ENCODE results near the gene DDX60. TPM values are rescaled to one million over a fixed set of nuclear protein-coding genes. Genes with fewer than 3 reads are reported as not detected.

DDX60 gene
- polyA plus RNA-seq, 4 donors = 5.7 to 19.6 (median 13.0) TPM

DNA sequence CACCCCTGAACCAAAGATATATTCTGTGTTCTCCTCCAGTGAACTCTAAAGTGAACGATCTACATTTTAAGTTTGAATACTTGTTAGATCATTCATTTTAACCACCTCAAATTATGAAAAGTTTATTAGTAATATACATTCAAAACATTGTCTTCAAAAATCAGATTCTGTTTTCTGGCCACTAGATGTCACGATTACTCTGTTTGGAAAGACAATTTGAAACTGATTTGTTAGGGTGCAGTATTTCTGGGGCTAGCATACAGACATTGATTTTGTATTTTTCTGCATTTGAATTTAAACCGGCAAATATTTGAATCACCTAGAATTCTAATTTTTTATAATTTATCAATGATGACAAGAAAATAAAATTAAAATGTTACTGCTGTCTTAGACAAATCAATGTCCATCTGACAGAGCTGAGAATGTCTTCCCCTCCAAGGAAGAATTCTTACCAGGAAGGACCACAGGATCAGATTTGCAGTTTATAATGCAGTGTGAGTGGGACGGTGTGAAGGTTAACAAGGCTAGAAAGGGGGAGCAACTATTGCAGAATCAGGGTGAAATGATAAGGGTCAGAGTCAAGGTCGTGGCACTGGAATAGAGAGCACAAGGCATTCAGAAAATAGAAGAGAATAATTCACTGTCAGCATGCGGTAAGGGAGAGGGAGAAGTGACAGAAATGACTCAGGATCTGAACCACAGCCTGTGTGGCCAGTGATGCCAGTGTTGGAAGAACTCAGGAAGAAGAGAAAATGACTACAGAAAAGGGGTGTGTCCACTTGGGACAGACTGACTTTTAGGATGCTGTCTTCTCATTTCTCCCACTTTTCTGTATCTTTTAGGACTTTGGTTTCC, 134.6 kb downstream of the DDX60 start:
- WGBS, 3 donors = 16 to 27% (median 19%) methylated on average over 6 of the region's 6 CpGs
- no peaks in the 10 kb centered on the region for H3K36me3 ChIP-seq (ENCODE audit: control insufficient read depth in 3 of 3, insufficient read depth in 2 of 3, low read depth in 1 of 3, low read length in 3 of 3)

DNA sequence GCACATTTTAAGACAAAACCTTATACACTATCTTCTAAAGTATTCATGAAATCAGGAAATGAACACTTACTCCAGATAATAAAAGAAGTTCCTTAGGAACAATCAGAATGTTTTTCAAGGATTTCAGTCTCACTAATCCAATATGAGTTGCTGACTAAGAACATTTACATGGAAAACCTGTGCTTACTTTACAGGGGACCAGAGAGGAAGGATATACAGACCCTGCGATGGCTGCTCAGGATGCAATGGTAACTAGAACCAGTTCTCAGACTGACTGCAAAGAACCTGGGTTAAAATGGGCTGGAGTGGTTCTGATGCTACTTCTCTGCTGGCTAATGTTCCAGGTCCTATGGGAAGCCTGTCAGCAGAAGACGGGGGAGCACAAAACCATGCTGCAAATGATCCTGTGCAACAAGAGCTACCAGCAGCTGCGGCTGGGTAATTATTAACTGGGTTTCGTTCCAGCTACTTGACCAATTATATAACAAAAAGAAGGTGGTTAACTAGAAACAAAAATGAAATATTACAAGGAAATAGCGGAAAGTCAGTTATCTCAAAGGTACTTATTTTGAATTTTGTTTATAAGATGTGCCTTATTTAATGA, 140.9 kb downstream of the DDX60 start:
- DNase-seq = peak; percentile 40 to 52
- Histone ChIP-seq H3K9me3 (ENCODE audit: control insufficient read depth in 2 of 2, insufficient read depth in 1 of 2, low read depth in 1 of 2, low read length in 1 of 2) (no peaks in the 10 kb centered on the region), H3K4me3 (ENCODE audit: low read depth in 1 of 3, low read length in 3 of 3) (no peak overlapping the region), H3K4me1 (ENCODE audit: control insufficient read depth in 3 of 3, insufficient read depth in 2 of 3, low read depth in 1 of 3, low read length in 2 of 3) (no peaks in the 10 kb centered on the region), H3K36me3 (ENCODE audit: control insufficient read depth in 3 of 3, insufficient read depth in 2 of 3, low read depth in 1 of 3, low read length in 3 of 3) (no peaks in the 10 kb centered on the region), H3K27ac (ENCODE audit: low read depth in 1 of 3, low read length in 2 of 3) (no peak overlapping the region), H3K27me3 (ENCODE audit: control insufficient read depth in 3 of 3, insufficient read depth in 3 of 3, low read length in 3 of 3) (no peaks in the 10 kb centered on the region)
- WGBS, 3 donors = 22 to 67% (median 43%) methylated on average over 5 of the region's 5 CpGs
- FAIRE-seq = no peak

More for the DNA sequence above, 134.6 kb downstream of the DDX60 start:
- no peaks in the 10 kb centered on the region for H3K27me3 ChIP-seq (ENCODE audit: control insufficient read depth in 3 of 3, insufficient read depth in 3 of 3, low read length in 3 of 3)
- peaks cover 0 to 2% (median 0%) of the 10 kb centered on the region in 3 donors for H3K4me1 ChIP-seq (ENCODE audit: control insufficient read depth in 3 of 3, insufficient read depth in 2 of 3, low read depth in 1 of 3, low read length in 2 of 3)
- no peaks in the 10 kb centered on the region for H3K9me3 ChIP-seq (ENCODE audit: control insufficient read depth in 2 of 2, insufficient read depth in 1 of 2, low read depth in 1 of 2, low read length in 1 of 2)
- FAIRE-seq (peak; percentile 93), DNase-seq (peak; percentile 34 to 47)
- no peak overlapping the region for H3K27ac ChIP-seq (ENCODE audit: low read depth in 1 of 3, low read length in 2 of 3)
- H3K4me3 ChIP-seq (ENCODE audit: low read depth in 1 of 3, low read length in 3 of 3) = no peak overlapping the region

DNA sequence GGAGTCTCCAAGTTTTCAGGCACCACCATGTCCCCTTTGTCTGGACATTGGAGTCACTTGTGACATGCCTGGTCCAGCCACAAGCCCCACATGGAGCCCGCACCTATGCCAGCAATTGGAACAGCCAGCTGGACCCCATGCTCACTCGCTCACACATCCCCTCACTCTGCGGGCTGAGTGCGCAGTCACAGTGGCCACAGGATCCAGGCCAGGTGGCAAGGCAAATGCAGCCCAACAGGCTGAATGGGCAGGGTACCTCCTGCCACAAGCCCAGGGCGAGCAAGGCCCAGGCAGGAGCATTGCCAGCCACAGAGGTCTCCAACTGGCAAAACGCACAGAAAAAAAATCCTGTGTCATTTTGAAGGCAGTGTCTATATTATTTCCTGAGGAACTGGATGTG, 144.2 kb downstream of the DDX60 start:
- no peaks in the 10 kb centered on the region for H3K36me3 ChIP-seq (ENCODE audit: control insufficient read depth in 3 of 3, insufficient read depth in 2 of 3, low read depth in 1 of 3, low read length in 3 of 3)
- WGBS, 3 donors = 85 to 91% (median 90%) methylated on average over 6 of the region's 6 CpGs
- H3K27me3 ChIP-seq (ENCODE audit: control insufficient read depth in 3 of 3, insufficient read depth in 3 of 3, low read length in 3 of 3) = no peaks in the 10 kb centered on the region
- FAIRE-seq (no peak), DNase-seq (no peak)
- no peak overlapping the region for H3K4me3 ChIP-seq (ENCODE audit: low read depth in 1 of 3, low read length in 3 of 3)
- no peak overlapping the region for H3K27ac ChIP-seq (ENCODE audit: low read depth in 1 of 3, low read length in 2 of 3)
- H3K4me1 ChIP-seq (ENCODE audit: control insufficient read depth in 3 of 3, insufficient read depth in 2 of 3, low read depth in 1 of 3, low read length in 2 of 3) = no peaks in the 10 kb centered on the region
- H3K9me3 ChIP-seq (ENCODE audit: control insufficient read depth in 2 of 2, insufficient read depth in 1 of 2, low read depth in 1 of 2, low read length in 1 of 2) = no peaks in the 10 kb centered on the region

DNA sequence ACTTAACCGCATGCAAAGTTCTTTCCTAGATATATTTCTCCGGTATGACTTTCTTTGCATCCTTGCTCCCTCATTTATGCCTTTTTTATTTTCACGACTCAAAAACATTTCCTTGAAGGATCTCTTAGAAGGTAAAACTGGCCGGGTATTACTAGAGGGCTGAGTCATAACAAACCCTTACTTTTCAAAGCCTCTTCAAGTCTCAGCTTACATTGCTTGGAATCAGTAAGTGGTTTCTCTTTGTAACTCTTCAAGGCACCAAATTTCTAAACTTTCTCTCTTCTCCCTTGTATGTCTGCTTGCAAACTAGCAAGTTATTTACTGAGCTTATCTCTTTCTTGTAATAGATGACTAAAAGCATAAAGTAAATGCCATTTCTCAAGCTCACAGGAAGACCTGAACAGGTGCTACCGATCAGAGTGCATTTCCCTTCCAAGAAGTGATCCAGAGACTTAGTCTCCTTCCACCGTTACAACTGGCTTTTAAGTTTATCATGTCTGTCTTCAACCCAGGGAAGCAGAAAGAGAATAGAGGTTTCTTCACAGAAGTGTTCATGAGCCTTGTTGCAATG, 150.8 kb downstream of the DDX60 start:
- DNase-seq (peak in 1 of 2 donors; percentile 16), FAIRE-seq (no peak)
- no peaks in the 10 kb centered on the region for H3K4me1 ChIP-seq (ENCODE audit: control insufficient read depth in 3 of 3, insufficient read depth in 2 of 3, low read depth in 1 of 3, low read length in 2 of 3)
- H3K36me3 ChIP-seq (ENCODE audit: control insufficient read depth in 3 of 3, insufficient read depth in 2 of 3, low read depth in 1 of 3, low read length in 3 of 3) = no peaks in the 10 kb centered on the region
- no peaks in the 10 kb centered on the region for H3K9me3 ChIP-seq (ENCODE audit: control insufficient read depth in 2 of 2, insufficient read depth in 1 of 2, low read depth in 1 of 2, low read length in 1 of 2)
- no peak overlapping the region for H3K4me3 ChIP-seq (ENCODE audit: low read depth in 1 of 3, low read length in 3 of 3)
- H3K27ac ChIP-seq (ENCODE audit: low read depth in 1 of 3, low read length in 2 of 3) = no peak overlapping the region
- WGBS, 3 donors = 42 to 59% (median 50%) methylated on average over 6 of the region's 6 CpGs
- no peaks in the 10 kb centered on the region for H3K27me3 ChIP-seq (ENCODE audit: control insufficient read depth in 3 of 3, insufficient read depth in 3 of 3, low read length in 3 of 3)

Other genes with a start within 250 kb of the DDX60 start
- gene ANXA10, start 226.2 kb downstream of the DDX60 start, polyA plus RNA-seq = 1 to 10 TPM in 1 of 4 donors, under 1 TPM in 1, not detected in 2; 0.06 to 1.1 TPM
- 10 to 100 TPM in 3 of 4 donors, 1 to 10 TPM in 1; 8.3 to 33.3 (median 18.0) TPM for gene DDX60L, start 161.7 kb upstream of the DDX60 start, polyA plus RNA-seq
- 10 to 100 TPM; 31.3 to 58.9 (median 38.0) TPM for gene PALLD, start 178.3 kb upstream of the DDX60 start, polyA plus RNA-seq

All from small intestine (tissue), 7 donors.